GM19397 (cell line): ENCODE results near the gene XPNPEP2.

Experiments
- ATAC-seq: cut with Tn5 transposase; IDR thresholded peaks from one replicate; pipeline ENCODE4 v1.9.1; 2021; ENCODE audit warnings: mild to moderate bottlenecking, moderate library complexity; ENCODE audit not compliant: unreplicated experiment

Gene XPNPEP2

GRCh38 chrX:129793604-129794191 lies 54.9 kb downstream of the XPNPEP2 start:
- ATAC-seq = no peak

- ATAC-seq = no peak
These were observed 56.8 kb downstream of the XPNPEP2 start for GRCh38 chrX:129795584-129795983.

- ATAC-seq = no peak
These were observed 58.6 kb downstream of the XPNPEP2 start for GRCh38 chrX:129797251-129797906.

GRCh38 chrX:129798456-129798855 lies 59.7 kb downstream of the XPNPEP2 start:
- no peak for ATAC-seq

- ATAC-seq = no peak
These were observed 60.1 kb downstream of the XPNPEP2 start for GRCh38 chrX:129798888-129799287.

- no peak for ATAC-seq
These were observed 61.4 kb downstream of the XPNPEP2 start for GRCh38 chrX:129800186-129800585.

- ATAC-seq = no peak
These were observed 64.1 kb downstream of the XPNPEP2 start for GRCh38 chrX:129802863-129803262.

GRCh38 chrX:129804806-129805205 lies 66.0 kb downstream of the XPNPEP2 start:
- no peak for ATAC-seq

GRCh38 chrX:129808158-129808828 lies 69.5 kb downstream of the XPNPEP2 start:
- no peak for ATAC-seq

GRCh38 chrX:129808829-129809796 lies 70.3 kb downstream of the XPNPEP2 start:
- no peak for ATAC-seq

GRCh38 chrX:129813662-129814368 lies 75.0 kb downstream of the XPNPEP2 start:
- ATAC-seq = no peak

- ATAC-seq = no peak
These were observed 79.3 kb downstream of the XPNPEP2 start for GRCh38 chrX:129818123-129818522.
